Heart right ventricle (tissue), 16 donors: Measurements from ENCODE around the gene MPHOSPH10. TPM values are rescaled to one million over a fixed set of nuclear protein-coding genes. Genes with fewer than 3 reads are reported as not detected.
"Not testable (repeated sequence)": the region's sequence is repeated elsewhere in the genome, so short reads cannot be mapped to it uniquely, and the experiment has no call there.

Experiments used
- ATAC-seq, 8 donors: fragments of 200-7000 bp; cut with Tn5 transposase; one replicate each; pipeline ENCODE4 v1.9.1; 2020; ENCODE audit warnings: mild to moderate bottlenecking in 8 of 8, moderate library complexity in 8 of 8, moderate number of reproducible peaks in 1 of 8
- DNase-seq, 2 donors: peaks; one replicate each; pipeline ENCODE4 v3.0.0-alpha.2; 2020
- H3K27ac ChIP-seq, 10 donors: fragments of 200-600 bp; sonication (generic) in 2 of 10; one replicate each; pipeline versions ENCODE4 v1.5.0 to v1.8.0; 2020 to 2022; ENCODE audit warnings: mild to moderate bottlenecking in 3 of 10
- H3K27me3 ChIP-seq, 7 donors: fragments of 200-600 bp; one replicate each; pipeline ENCODE4 v1.8.0; 2021 to 2022; ENCODE audit warnings: mild to moderate bottlenecking in 2 of 7
- H3K36me3 ChIP-seq, 9 donors: fragments of 200-600 bp; sonication (generic) in 1 of 9; one replicate each; pipeline versions ENCODE4 v1.5.0 to v1.8.0; 2020 to 2022; ENCODE audit warnings: mild to moderate bottlenecking in 2 of 9
- H3K4me1 ChIP-seq, 9 donors: fragments of 200-600 bp; sonication (generic) in 1 of 9; one replicate each; pipeline versions ENCODE4 v1.5.0 to v1.8.0; 2020 to 2022; ENCODE audit warnings: mild to moderate bottlenecking in 4 of 9
- H3K4me3 ChIP-seq, 10 donors: fragments of 200-600 bp; sonication (generic) in 2 of 10; one replicate each; pipeline versions ENCODE4 v1.5.0 to v1.8.0; 2020 to 2022; ENCODE audit warnings: mild to moderate bottlenecking in 7 of 10, moderate library complexity in 2 of 10
- H3K9me3 ChIP-seq, 11 donors: fragments of 200-600 bp in 10 of 11; sonication (generic) in 2 of 11; one replicate each; pipeline versions ENCODE4 v1.5.0 to v1.8.0; 2013 to 2022; ENCODE audit warnings: mild to moderate bottlenecking in 2 of 11, control low read depth in 1 of 11, moderate library complexity in 1 of 11
- CTCF ChIP-seq, 9 donors: fragments of 200-600 bp; sonication (generic) in 2 of 9; IDR thresholded peaks; one replicate each; pipeline versions ENCODE4 v1.5.0 to v1.8.0; 2021 to 2022; ENCODE audit warnings: antibody characterized with exemption in 9 of 9, mild to moderate bottlenecking in 5 of 9, moderate library complexity in 1 of 9
- WGBS, 2 donors: extraction: QIAGEN DNeasy Blood & Tissue Kit; methylation state at CpG; one replicate each; pipeline ENCODE4 v1.1.7; 2013; ENCODE audit warnings: inconsistent platforms in 1 of 2; 5-methylcytosine and 5-hydroxymethylcytosine counted together
- intact Hi-C, 10 donors: fragments of 100-400 bp; cut with DNase I; formaldehyde crosslinking; loops; one replicate each; pipeline versions ENCODE4 v1.11.1 to v1.14.2; 2022
- long read RNA-seq, 3 donors: library from polyadenylated mRNA; unstranded; transcript quantifications; one replicate each; pipeline ENCODE4 v2.0.0, GENCODE V29; 2020 to 2021
- polyA plus RNA-seq, 2 donors: library from polyadenylated mRNA; stranded (reverse); fragments of 200-250 nt; gene quantifications; one replicate each; pipeline ENCODE4 v1.2.3, GENCODE V29; 2013
- total RNA-seq, 10 donors: library from RNA; stranded (reverse); fragmentation: NEBNext Ultra II Directional in 3 of 10; extraction: Animal tissue kit (Norgen Biotek cat#: 25700) in 3 of 10; gene quantifications; one replicate each; pipeline versions ENCODE4 v1.2.1 to v1.2.4, GENCODE V29; 2021 to 2023
- donor health status: Arrhythmogenic right ventricular cardiomyopathy.
- donor health status: ischemic (EF 13 %, LVEDD 7.1; RV severe dilation, severe dysfunction).
- donor health status: healthy with polysubstance abuse.
- donor health status: DM: no; HTN: yes; CAD: no.
- donor health status: DM: no; HTN: no; CAD: no.
- donor health status: ischemic (EF 25% LVEDD 6.9; RV normal size, moderate dysfunction).
- donor health status: ischemic (EF 25% LVEDD 5.7; RV mildly dilated, moderate dysfunction).
- donor health status: healthy.
- donor health status: DM: yes; HTN: yes; CAD: no.
- donor health status: Ischemic cardiomyopathy.
- donor health status: ischemic (EF 35%, LVEDD 5.7; RV mildly dilated, moderate dysfunction).
- donor health status: nonischemic (EF 11% LVEDD 7.7; RV severe dilation, severe dysfunction).
- donor health status: DM: yes; HTN: yes; CAD: no.
- donor health status: PGD.
- donor health status: ischemic (EF 29% LVEDD 5.4; RV normal size, mild dysfunction).
- donor health status: nonischemic (EF 23%, LVEDD 6.1; RV moderate dilation, normal function).

MPHOSPH10 gene
- 10 to 100 TPM; 18.9 to 32.1 (median 22.9) TPM for total RNA-seq
- 10 to 100 TPM; 18.5 to 39.4 TPM for polyA plus RNA-seq
- long read RNA-seq, donor 1, transcript MPHOSPH10-201 (11 exons, 2,484 nt) = major isoform, 13 of 24 reads
- long read RNA-seq, donor 1, partial matches to known transcripts = 6 of 24 reads
- long read RNA-seq, donor 1, other reads (novel, unspliced or antisense) = 2 of 24 reads
- long read RNA-seq, donor 2, transcript MPHOSPH10-201 (11 exons, 2,484 nt) = major isoform, 20 of 38 reads
- long read RNA-seq, donor 2, partial matches to known transcripts = 16 of 38 reads
- long read RNA-seq, donor 2, other reads (novel, unspliced or antisense) = 1 of 38 reads
- long read RNA-seq, donor 3, transcript MPHOSPH10-201 (11 exons, 2,484 nt) = major isoform, 15 of 37 reads
- long read RNA-seq, donor 3, partial matches to known transcripts = 20 of 37 reads
- long read RNA-seq, donor 3, other reads (novel, unspliced or antisense) = 0 of 37 reads

- peaks cover 9 to 50% (median 41%) of the 10 kb centered on the region in 9 donors for H3K4me1 ChIP-seq
- WGBS, 2 donors = 0 to 1% methylated on average over 67 of the region's 67 CpGs
- intact Hi-C loops = loop anchor here in 2 of 10 donors (2.0 to 5.0 kb wide), 2 partner anchors 62 to 63 kb away; partner anchors contain the start of gene NAGK (in 2 of the 2)
Measured at GRCh38 chr2:71130152-71130904, at the start of gene MPHOSPH10, which contains the start of gene MCEE. TSS of gene MPHOSPH10 (plus strand) at chr2:71130634. CDS start at chr2:71130666, 32 bp downstream. TSS of gene MCEE (minus strand) at chr2:71130229. CDS start at chr2:71130219, 10 bp downstream.

DNA sequence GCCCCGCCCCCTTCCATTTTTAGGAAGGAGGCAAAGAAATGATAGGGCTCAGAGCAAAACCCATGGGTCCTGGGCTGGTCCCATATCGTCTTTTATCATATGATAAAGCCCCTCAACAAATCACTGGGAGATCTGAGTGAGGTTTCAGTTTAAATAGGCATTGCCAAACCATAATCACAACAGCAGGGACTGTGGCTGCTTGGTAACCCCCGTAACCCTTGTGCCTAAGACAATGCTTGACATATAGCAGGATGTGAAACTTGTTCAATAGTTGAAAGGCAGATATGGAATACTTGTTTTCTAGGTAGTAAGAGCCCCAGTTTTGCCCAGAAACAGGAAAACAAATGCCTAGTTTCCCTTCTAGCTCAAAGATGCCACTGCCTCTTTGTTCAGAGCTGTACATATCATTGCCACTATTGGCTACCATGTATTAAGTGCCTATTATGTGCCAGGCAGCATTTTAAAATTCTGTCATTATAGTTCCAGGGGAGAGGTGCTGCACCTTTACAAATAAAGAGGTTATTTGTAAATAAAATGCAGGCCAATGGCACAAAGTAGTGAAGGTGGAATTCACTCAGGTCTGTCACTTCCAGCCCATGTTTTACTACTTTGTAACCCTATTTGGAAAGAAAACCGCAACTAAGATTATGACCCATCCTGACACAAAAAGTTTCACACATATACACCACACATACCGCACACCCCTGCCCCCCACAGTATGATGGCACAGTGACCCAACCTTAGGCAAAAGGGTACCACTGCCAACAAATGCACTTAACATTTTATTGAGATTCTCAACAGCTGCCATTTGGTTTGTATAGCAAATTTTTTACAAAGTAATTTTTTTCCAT lies 47.8 kb upstream of the MPHOSPH10 start:
- ATAC-seq = no peak
- peaks cover 0 to 23% (median 12%) of the 10 kb centered on the region in 9 donors for H3K36me3 ChIP-seq
- no peak overlapping the region for H3K27ac ChIP-seq

More at GRCh38 chr2:71130152-71130904, at the start of gene MPHOSPH10, which contains the start of gene MCEE:
- TF ChIP-seq CTCF (IDR thresholded peaks at IDR 0.05) = no peak
- H3K27ac ChIP-seq = peak within 1 kb of the TSS; percentile 68 to 97 (median 96)
- peak; percentile 90 to 92 for DNase-seq
- no peaks in the 10 kb centered on the region for H3K27me3 ChIP-seq
- H3K9me3 ChIP-seq = no peaks in the 10 kb centered on the region
- H3K36me3 ChIP-seq = peaks cover 0 to 36% (median 14%) of the 10 kb centered on the region in 9 donors
- H3K4me3 ChIP-seq = peak within 1 kb of the TSS; percentile 65 to 97 (median 86)
- ATAC-seq = peak; percentile 96 to 98 (median 98)

GRCh38 chr2:71083297-71083696 lies 47.1 kb upstream of the MPHOSPH10 start:
- WGBS, 2 donors = no CpG with 5 or more reads among the region's 3 CpGs
- intact Hi-C loops, H3K27me3 ChIP-seq, H3K27ac ChIP-seq, H3K4me3 ChIP-seq, H3K9me3 ChIP-seq, ATAC-seq, DNase-seq: not testable (repeated sequence)
- Histone ChIP-seq H3K4me1 (peaks cover 0 to 20% (median 3%) of the 10 kb centered on the region in 9 donors), H3K36me3 (peaks cover 0 to 17% (median 9%) of the 10 kb centered on the region in 9 donors)

More for the DNA sequence above, 47.8 kb upstream of the MPHOSPH10 start:
- no peak for DNase-seq
- peaks cover 0 to 20% (median 3%) of the 10 kb centered on the region in 9 donors for H3K4me1 ChIP-seq
- TF ChIP-seq CTCF (IDR thresholded peaks at IDR 0.05) = no peak
- no peaks in the 10 kb centered on the region for H3K9me3 ChIP-seq
- intact Hi-C loops = no loop called here
- WGBS, 2 donors = 79 to 80% methylated on average over 5 of the region's 5 CpGs
- H3K4me3 ChIP-seq = no peak overlapping the region
- H3K27me3 ChIP-seq = peaks cover 0 to 2% (median 0%) of the 10 kb centered on the region in 7 donors

- Histone ChIP-seq H3K4me3 (peak overlapping the region in 2 of 10 donors; percentile 8 to 10), H3K27ac (peak overlapping the region in 1 of 10 donors; percentile 75), H3K36me3 (peaks cover 0 to 12% (median 4%) of the 10 kb centered on the region in 9 donors), H3K4me1 (peaks cover 0 to 20% (median 3%) of the 10 kb centered on the region in 9 donors)
- DNase-seq, intact Hi-C loops, H3K27me3 ChIP-seq, H3K9me3 ChIP-seq: not testable (repeated sequence)
- peak in 3 of 8 donors; percentile 33 to 46 (median 46) for ATAC-seq
- WGBS, 2 donors = 72 to 82% methylated on average over 10 of the region's 13 CpGs
Measured at GRCh38 chr2:71083752-71084312, 46.6 kb upstream of the MPHOSPH10 start.

GRCh38 chr2:71085325-71086003 lies 45.0 kb upstream of the MPHOSPH10 start:
- 49 to 64% methylated on average over 9 of the region's 9 CpGs for WGBS, 2 donors
- H3K4me1 ChIP-seq = peaks cover 0 to 20% (median 3%) of the 10 kb centered on the region in 9 donors
- DNase-seq, H3K4me3 ChIP-seq, H3K36me3 ChIP-seq, H3K9me3 ChIP-seq, intact Hi-C loops, H3K27ac ChIP-seq, ATAC-seq: not testable (repeated sequence)
- peaks cover 0 to 13% (median 5%) of the 10 kb centered on the region in 7 donors for H3K27me3 ChIP-seq

DNA sequence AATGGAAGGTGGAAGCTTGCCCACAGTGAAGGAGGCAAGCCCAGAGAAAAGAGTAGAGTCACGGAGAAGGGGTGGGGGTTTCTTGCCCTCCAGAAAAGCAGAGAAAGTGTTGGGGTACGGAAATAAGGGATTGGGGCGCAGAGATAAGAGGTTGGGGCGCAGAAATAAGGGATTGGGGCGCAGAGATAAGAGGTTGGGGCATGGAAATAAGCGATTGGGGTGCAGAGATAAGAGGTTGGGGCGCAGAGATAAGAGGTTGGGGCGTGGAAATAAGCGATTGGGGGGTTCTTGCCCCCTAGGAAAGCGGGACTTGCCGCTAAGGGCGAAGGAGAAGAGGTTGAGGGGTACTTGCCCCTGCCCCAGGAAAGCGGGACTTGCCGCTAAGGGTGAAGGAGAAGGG lies 41.0 kb upstream of the MPHOSPH10 start:
- H3K36me3 ChIP-seq, intact Hi-C loops, DNase-seq, ATAC-seq, H3K9me3 ChIP-seq, H3K4me1 ChIP-seq, H3K4me3 ChIP-seq, H3K27ac ChIP-seq: not testable (repeated sequence)
- H3K27me3 ChIP-seq = peaks cover 0 to 26% (median 5%) of the 10 kb centered on the region in 7 donors
- 83 to 84% methylated on average over 14 of the region's 14 CpGs for WGBS, 2 donors

DNA sequence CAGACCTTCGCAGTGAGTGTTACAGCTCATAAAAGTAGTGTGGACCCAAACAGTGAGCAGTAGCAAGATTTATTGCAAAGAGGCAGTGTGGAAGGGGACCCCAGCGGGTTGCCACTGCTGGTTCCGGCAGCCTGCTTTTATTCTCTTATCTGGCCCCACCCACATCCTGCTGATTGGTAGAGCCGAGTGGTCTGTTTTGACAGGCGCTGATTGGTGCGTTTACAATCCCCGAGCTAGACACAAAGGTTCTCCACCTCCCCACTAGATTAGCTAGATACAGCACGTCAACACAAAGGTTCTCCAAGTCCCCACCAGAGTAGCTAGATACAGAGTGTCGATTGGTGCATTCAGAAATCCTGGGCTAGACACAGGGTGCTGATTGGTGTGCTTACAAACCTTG lies 38.6 kb upstream of the MPHOSPH10 start:
- DNase-seq, H3K4me1 ChIP-seq, intact Hi-C loops, H3K4me3 ChIP-seq, H3K9me3 ChIP-seq, H3K27ac ChIP-seq, H3K36me3 ChIP-seq, ATAC-seq: not testable (repeated sequence)
- H3K27me3 ChIP-seq = peaks cover 0 to 26% (median 5%) of the 10 kb centered on the region in 7 donors
- 69 to 72% methylated on average over 9 of the region's 9 CpGs for WGBS, 2 donors
